ENCODE results near the gene IRGC.
"Not testable (repeated sequence)": the region's sequence is repeated elsewhere in the genome, so short reads cannot be mapped to it uniquely, and the experiment has no call there.

The IRGC gene

GRCh38 chr19:43755256-43755801, 39.5 kb downstream of the IRGC start:
- DNase-seq = peak; percentile 75

- no peak for DNase-seq
These were observed 43.6 kb downstream of the IRGC start for GRCh38 chr19:43759515-43759914.

- DNase-seq = no peak
These were observed 45.1 kb downstream of the IRGC start for GRCh38 chr19:43760941-43761340.

GRCh38 chr19:43762814-43763213, 46.9 kb downstream of the IRGC start:
- DNase-seq = no peak

- DNase-seq = no peak
These were observed 47.6 kb downstream of the IRGC start for GRCh38 chr19:43763473-43763939.

GRCh38 chr19:43764684-43765083, 48.8 kb downstream of the IRGC start:
- DNase-seq = not testable (repeated sequence)

GRCh38 chr19:43765109-43765876, 49.4 kb downstream of the IRGC start:
- peak; percentile 74 for DNase-seq

- no peak for DNase-seq
These were observed 50.8 kb downstream of the IRGC start for GRCh38 chr19:43766755-43767043.

- DNase-seq = no peak
These were observed 51.4 kb downstream of the IRGC start for GRCh38 chr19:43767316-43767715.

GRCh38 chr19:43767818-43768217, 51.9 kb downstream of the IRGC start:
- DNase-seq = no peak

- no peak for DNase-seq
These were observed 52.6 kb downstream of the IRGC start for GRCh38 chr19:43768273-43769050.

GRCh38 chr19:43769256-43769655, 53.4 kb downstream of the IRGC start:
- no peak for DNase-seq
